H9 (cell line): ENCODE measurements around the gene LAIR2. TPM values are rescaled to one million over a fixed set of nuclear protein-coding genes. Genes with fewer than 3 reads are reported as not detected.

Experiments used
- DNase-seq: peaks from one replicate; pipeline ENCODE4 v3.0.0-alpha.2; 2017
- H2AFZ ChIP-seq: one replicate; pipeline ENCODE4 v1.6.1; 2013; ENCODE audit warnings: mild to moderate bottlenecking, low read length, control low read depth, moderate library complexity
- H2AK5ac ChIP-seq: 2 replicates; pipeline ENCODE4 v1.6.1; 2013; ENCODE audit warnings: low read length, control low read depth, mixed read lengths; ENCODE audit not compliant: insufficient read length
- H2BK120ac ChIP-seq: one replicate; pipeline ENCODE4 v1.6.1; 2013; ENCODE audit warnings: low read depth, mild to moderate bottlenecking, low read length, control low read depth, inconsistent platforms; ENCODE audit not compliant: poor library complexity, severe bottlenecking
- H2BK12ac ChIP-seq: 2 replicates; pipeline ENCODE4 v1.6.1; 2013; ENCODE audit warnings: low read length, control low read depth, mixed read lengths, low read depth; ENCODE audit not compliant: insufficient read length
- H2BK15ac ChIP-seq: 2 replicates; pipeline ENCODE4 v1.6.1; 2013; ENCODE audit warnings: low read depth, low read length, control low read depth
- H2BK20ac ChIP-seq: one replicate; pipeline ENCODE4 v1.6.1; 2013; ENCODE audit warnings: low read depth, mild to moderate bottlenecking, low read length, control low read depth, inconsistent platforms; ENCODE audit not compliant: poor library complexity, severe bottlenecking
- H2BK5ac ChIP-seq: 2 replicates; pipeline ENCODE4 v1.6.1; 2013; ENCODE audit warnings: low read length, control low read depth, mixed read lengths; ENCODE audit not compliant: insufficient read length
- H3K14ac ChIP-seq: 2 replicates; pipeline ENCODE4 v1.6.1; 2013; ENCODE audit warnings: low read length, control low read depth; ENCODE audit not compliant: insufficient read depth
- H3K18ac ChIP-seq: 2 replicates; pipeline ENCODE4 v1.6.1; 2013; ENCODE audit warnings: low read depth, mild to moderate bottlenecking, mixed read lengths, low read length, control low read depth; ENCODE audit not compliant: insufficient read length
- H3K23ac ChIP-seq: 2 replicates; pipeline ENCODE4 v1.6.1; 2013; ENCODE audit warnings: low read length, control low read depth, mixed read lengths, low read depth; ENCODE audit not compliant: insufficient read length
- H3K23me2 ChIP-seq: 2 replicates; pipeline ENCODE4 v1.6.1; 2013; ENCODE audit warnings: low read depth, mild to moderate bottlenecking, mixed read lengths, low read length, control low read depth; ENCODE audit not compliant: insufficient read length, poor library complexity, severe bottlenecking
- H3K27ac ChIP-seq: 2 replicates; pipeline ENCODE4 v1.5.1; 2013; ENCODE audit warnings: low read length, control low read depth, mixed read lengths, low read depth; ENCODE audit not compliant: insufficient read length
- H3K27me3 ChIP-seq: 2 replicates; pipeline ENCODE4 v1.6.1; 2013; ENCODE audit warnings: low read length, control low read depth, inconsistent platforms; ENCODE audit not compliant: insufficient read depth
- H3K4ac ChIP-seq: 2 replicates; pipeline ENCODE4 v1.6.1; 2013; ENCODE audit warnings: low read depth, mild to moderate bottlenecking, control low read depth, inconsistent platforms, low read length, moderate library complexity
- H3K4me1 ChIP-seq: 2 replicates; pipeline ENCODE4 v1.6.1; 2013; ENCODE audit warnings: low read length, control low read depth, inconsistent platforms; ENCODE audit not compliant: insufficient read depth
- H3K4me2 ChIP-seq: 2 replicates; pipeline ENCODE4 v1.6.1; 2013; ENCODE audit warnings: low read length, control low read depth, mixed read lengths; ENCODE audit not compliant: insufficient read length, insufficient read depth
- H3K56ac ChIP-seq: 2 replicates; pipeline ENCODE4 v1.6.1; 2013; ENCODE audit warnings: low read depth, mild to moderate bottlenecking, mixed read lengths, low read length, control low read depth; ENCODE audit not compliant: insufficient read length
- H3K79me1 ChIP-seq: 2 replicates; pipeline ENCODE4 v1.6.1; 2013; ENCODE audit warnings: low read depth, mild to moderate bottlenecking, moderate library complexity, low read length, control low read depth, inconsistent platforms; ENCODE audit not compliant: insufficient read depth, poor library complexity, severe bottlenecking
- H3K79me2 ChIP-seq: 2 replicates; pipeline ENCODE4 v1.6.1; 2013; ENCODE audit warnings: low read length, control low read depth, inconsistent platforms; ENCODE audit not compliant: insufficient read depth
- H3K9ac ChIP-seq: 2 replicates; pipeline ENCODE4 v1.6.1; 2013; ENCODE audit warnings: low read length, control low read depth, mixed read lengths; ENCODE audit not compliant: insufficient read length; ENCODE audit errors: extremely low read depth
- H3K9me3 ChIP-seq: one replicate; pipeline ENCODE4 v1.6.1; 2013; ENCODE audit warnings: low read depth, low read length, inconsistent platforms; ENCODE audit not compliant: control insufficient read depth
- H3T11ph ChIP-seq: one replicate; pipeline ENCODE4 v1.6.1; 2013; ENCODE audit warnings: mild to moderate bottlenecking, low read length, control low read depth, inconsistent platforms
- H4K20me1 ChIP-seq: one replicate; pipeline ENCODE4 v1.6.1; 2013; ENCODE audit not compliant: control insufficient read depth, insufficient read length, insufficient read depth
- H4K5ac ChIP-seq: 2 replicates; pipeline ENCODE4 v1.6.1; 2013; ENCODE audit warnings: low read depth, mild to moderate bottlenecking, mixed read lengths, low read length, control low read depth; ENCODE audit not compliant: insufficient read length
- H4K8ac ChIP-seq: replicated peaks from 2 replicates; pipeline ENCODE4 v1.6.1; 2013; ENCODE audit warnings: low read length, control low read depth, mixed read lengths, low read depth; ENCODE audit not compliant: insufficient read length
- H4K91ac ChIP-seq: 2 replicates; pipeline ENCODE4 v1.6.1; 2013; ENCODE audit warnings: low read depth, mild to moderate bottlenecking, moderate library complexity, mixed read lengths, low read length, control low read depth; ENCODE audit not compliant: insufficient read length
- H3K27ac Mint-ChIP-seq, 3 experiments: 2 replicates in 2 of 3; 3 replicates in 1 of 3; pipeline ENCODE4 v1.8.0; 2020 to 2021; ENCODE audit warnings: mixed read lengths in 3 of 3, mild to moderate bottlenecking in 1 of 3, moderate library complexity in 1 of 3
- H3K27me3 Mint-ChIP-seq: 2 replicates; pipeline ENCODE4 v1.8.0; 2021; ENCODE audit warnings: low read depth, mild to moderate bottlenecking, moderate library complexity, mixed read lengths
- H3K36me3 Mint-ChIP-seq, 3 experiments: 2 replicates in 2 of 3; 3 replicates in 1 of 3; pipeline ENCODE4 v1.8.0; 2020 to 2021; ENCODE audit warnings: low read depth in 3 of 3, mixed read lengths in 3 of 3; ENCODE audit not compliant: insufficient read depth in 1 of 3
- H3K4me1 Mint-ChIP-seq, 2 experiments: 2 replicates each; pipeline ENCODE4 v1.8.0; 2020; ENCODE audit warnings: mixed read lengths in 2 of 2
- H3K4me3 Mint-ChIP-seq, 2 experiments: 2 replicates in 1 of 2; 3 replicates in 1 of 2; pipeline ENCODE4 v1.8.0; 2020 to 2021; ENCODE audit warnings: mild to moderate bottlenecking in 2 of 2, mixed read lengths in 2 of 2, moderate library complexity in 1 of 2
- H3K9me3 Mint-ChIP-seq, 2 experiments: 2 replicates in 1 of 2; 3 replicates in 1 of 2; pipeline ENCODE4 v1.8.0; 2020; ENCODE audit warnings: mild to moderate bottlenecking in 2 of 2, mixed read lengths in 2 of 2, moderate library complexity in 1 of 2
- WGBS: extraction: QIAGEN DNeasy Blood & Tissue Kit; methylation state at CpG from one replicate; pipeline ENCODE4 v1.1.7; 2013; ENCODE audit warnings: missing lambda C conversion rate, low lambda C conversion rate, mixed read lengths; ENCODE audit not compliant: insufficient read length; ENCODE audit errors: extremely low coverage; 5-methylcytosine and 5-hydroxymethylcytosine counted together
- total RNA-seq: library from RNA; stranded (reverse); gene quantifications from 2 replicates; pipeline ENCODE4 v1.2.1, GENCODE V29; 2021
- TF ChIP-seq, protein P1 (sequence below): fragments of 200-600 bp; sonication (generic); conservative IDR thresholded peaks from 3 replicates; pipeline ENCODE4 v1.8.0; 2021; ENCODE audit warnings: antibody characterized with exemption, mild to moderate bottlenecking

The LAIR2 gene
- total RNA-seq, 1 experiment from 2014 or later = not detected

DNA sequence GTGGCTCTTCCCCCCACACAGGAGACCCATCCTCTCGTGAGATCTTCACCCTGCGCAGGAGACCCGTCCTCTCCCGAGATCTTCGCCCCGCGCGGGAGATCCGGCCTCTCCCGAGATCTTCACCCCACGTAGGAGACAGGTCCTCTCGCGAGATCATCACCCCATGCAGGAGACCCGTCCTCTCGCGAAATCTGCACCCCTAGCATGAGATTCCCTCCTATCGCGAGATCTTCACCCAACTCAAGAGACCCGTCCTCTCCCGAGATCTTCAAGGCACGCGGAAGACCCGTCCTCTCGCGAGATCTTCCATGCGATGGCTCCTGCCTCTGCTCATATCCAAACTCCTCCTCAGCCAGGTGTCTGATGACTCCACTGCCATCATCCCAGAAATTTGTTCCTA is 24.3 kb downstream of the LAIR2 start:
- H3K9ac ChIP-seq = no peak overlapping the region
- WGBS = no CpG with 5 or more reads among the region's 26 CpGs
- no peak overlapping the region for H3T11ph ChIP-seq
- no peaks in the 10 kb centered on the region for H3K79me1 ChIP-seq
- no peak overlapping the region for H2AK5ac ChIP-seq
- no peak overlapping the region for H2BK15ac ChIP-seq
- no peaks in the 10 kb centered on the region for H3K4me1 ChIP-seq
- H3K18ac ChIP-seq = no peak overlapping the region
- H3K4me2 ChIP-seq = no peak overlapping the region
- TF ChIP-seq, protein P1, sequence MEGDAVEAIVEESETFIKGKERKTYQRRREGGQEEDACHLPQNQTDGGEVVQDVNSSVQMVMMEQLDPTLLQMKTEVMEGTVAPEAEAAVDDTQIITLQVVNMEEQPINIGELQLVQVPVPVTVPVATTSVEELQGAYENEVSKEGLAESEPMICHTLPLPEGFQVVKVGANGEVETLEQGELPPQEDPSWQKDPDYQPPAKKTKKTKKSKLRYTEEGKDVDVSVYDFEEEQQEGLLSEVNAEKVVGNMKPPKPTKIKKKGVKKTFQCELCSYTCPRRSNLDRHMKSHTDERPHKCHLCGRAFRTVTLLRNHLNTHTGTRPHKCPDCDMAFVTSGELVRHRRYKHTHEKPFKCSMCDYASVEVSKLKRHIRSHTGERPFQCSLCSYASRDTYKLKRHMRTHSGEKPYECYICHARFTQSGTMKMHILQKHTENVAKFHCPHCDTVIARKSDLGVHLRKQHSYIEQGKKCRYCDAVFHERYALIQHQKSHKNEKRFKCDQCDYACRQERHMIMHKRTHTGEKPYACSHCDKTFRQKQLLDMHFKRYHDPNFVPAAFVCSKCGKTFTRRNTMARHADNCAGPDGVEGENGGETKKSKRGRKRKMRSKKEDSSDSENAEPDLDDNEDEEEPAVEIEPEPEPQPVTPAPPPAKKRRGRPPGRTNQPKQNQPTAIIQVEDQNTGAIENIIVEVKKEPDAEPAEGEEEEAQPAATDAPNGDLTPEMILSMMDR = no peak
- no peak overlapping the region for H3K14ac ChIP-seq
- H3K27me3 ChIP-seq = no peaks in the 10 kb centered on the region
- no peaks in the 10 kb centered on the region for H3K23me2 ChIP-seq
- H4K5ac ChIP-seq = no peak overlapping the region
- Mint-ChIP-seq H3K27me3 (peaks cover 5% of the 10 kb centered on the region; the same call in 1 of the 2 replicates), H3K36me3 (peaks cover 4 to 39% (median 4%) of the 10 kb centered on the region in 3 experiments; a peak in 6 of 7 replicates), H3K27ac (no peak overlapping the region), H3K9me3 (peaks cover 93 to 96% of the 10 kb centered on the region in 2 experiments), H3K4me3 (no peak overlapping the region), H3K4me1 (no peaks in the 10 kb centered on the region)
- H3K27ac ChIP-seq = no peak overlapping the region
- no peak overlapping the region for H2BK5ac ChIP-seq
- H4K91ac ChIP-seq = no peak overlapping the region
- H3K23ac ChIP-seq = no peak overlapping the region
- no peak overlapping the region for H2BK20ac ChIP-seq
- no peak overlapping the region for H3K56ac ChIP-seq
- H2AFZ ChIP-seq = no peak overlapping the region
- no peak overlapping the region for H2BK12ac ChIP-seq
- H2BK120ac ChIP-seq = no peak overlapping the region
- H4K20me1 ChIP-seq = no peaks in the 10 kb centered on the region
- peaks cover 86% of the 10 kb centered on the region for H3K9me3 ChIP-seq
- H4K8ac ChIP-seq = no peak overlapping the region
- no peaks in the 10 kb centered on the region for H3K79me2 ChIP-seq
- no peak overlapping the region for H3K4ac ChIP-seq
- DNase-seq = no peak
